Measurements from ENCODE around the gene WDR89.
"Not testable (repeated sequence)": the region's sequence is repeated elsewhere in the genome, so short reads cannot be mapped to it uniquely, and the experiment has no call there.

WDR89 gene

DNA sequence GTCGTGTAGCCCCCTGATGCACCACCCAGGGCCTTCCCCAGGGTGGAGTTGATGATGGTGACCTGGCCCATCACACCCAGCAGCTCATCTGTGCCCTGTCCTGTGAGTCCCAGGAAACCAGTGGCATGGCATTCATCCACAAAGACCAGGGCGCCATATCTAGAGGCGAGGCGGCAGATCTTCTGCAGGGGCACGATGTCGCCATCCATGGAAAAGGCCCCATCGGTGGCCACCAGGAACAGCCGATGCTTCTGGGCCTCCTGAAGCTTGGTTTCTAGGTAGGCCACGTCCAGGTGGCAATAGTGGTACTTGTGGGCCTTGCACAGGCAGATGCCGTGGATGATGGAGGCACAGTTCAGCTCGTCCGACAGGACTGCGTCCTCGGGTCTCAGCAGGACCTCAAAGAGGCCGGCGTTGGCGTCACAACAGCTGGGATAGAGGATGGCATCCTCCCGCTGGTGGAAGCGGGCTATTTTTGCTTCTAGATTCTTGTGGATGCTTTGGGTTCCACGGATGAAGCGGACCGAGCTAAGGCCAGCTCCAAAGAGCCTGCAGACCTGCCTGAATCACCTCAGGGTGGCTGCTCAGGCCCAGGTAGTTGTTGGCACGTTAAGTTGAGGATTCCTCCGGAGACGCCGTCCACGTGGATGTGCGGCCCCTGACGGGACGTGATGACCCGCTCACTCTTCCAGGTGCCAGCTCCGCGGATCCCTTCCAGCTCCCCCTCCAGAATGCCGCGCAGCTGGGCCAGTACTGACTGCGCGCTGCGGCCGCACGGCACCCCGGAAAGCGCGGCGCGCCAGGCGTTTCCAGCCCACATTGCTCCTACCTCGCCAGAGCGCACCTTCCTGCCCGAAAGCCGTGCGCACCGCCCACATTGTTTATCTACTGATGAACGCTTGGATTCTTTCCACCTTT is 47.0 kb downstream of the WDR89 start:
- no peak for DNase-seq

GRCh38 chr14:63583046-63583445 is 58.6 kb downstream of the WDR89 start:
- not testable (repeated sequence) for DNase-seq

DNA sequence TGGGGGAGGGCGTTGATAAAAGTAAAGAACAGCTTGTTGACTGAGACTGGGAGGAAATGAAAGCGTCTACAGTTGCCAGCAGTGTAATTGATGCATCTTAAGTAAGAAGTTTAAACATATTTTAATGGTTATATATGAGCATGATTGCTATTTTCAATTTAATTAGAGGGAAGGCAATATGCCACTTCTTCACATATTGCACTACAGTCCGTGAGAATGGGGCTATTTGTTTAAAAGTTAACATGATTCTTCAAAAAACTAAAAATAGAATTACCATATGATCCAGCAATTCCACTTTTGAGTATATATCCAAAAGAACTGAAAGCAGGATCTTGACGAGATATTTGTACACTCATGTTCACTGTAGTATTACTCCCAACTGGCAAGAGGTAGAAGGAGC is 60.2 kb downstream of the WDR89 start:
- DNase-seq, result no peak

GRCh38 chr14:63578300-63578699 is 63.4 kb downstream of the WDR89 start:
- no peak for DNase-seq

GRCh38 chr14:63573581-63573980 is 68.1 kb downstream of the WDR89 start:
- no peak for DNase-seq

GRCh38 chr14:63565448-63565847 is 76.2 kb downstream of the WDR89 start:
- no peak for DNase-seq

GRCh38 chr14:63564318-63564717 is 77.4 kb downstream of the WDR89 start:
- DNase-seq, result no peak

DNA sequence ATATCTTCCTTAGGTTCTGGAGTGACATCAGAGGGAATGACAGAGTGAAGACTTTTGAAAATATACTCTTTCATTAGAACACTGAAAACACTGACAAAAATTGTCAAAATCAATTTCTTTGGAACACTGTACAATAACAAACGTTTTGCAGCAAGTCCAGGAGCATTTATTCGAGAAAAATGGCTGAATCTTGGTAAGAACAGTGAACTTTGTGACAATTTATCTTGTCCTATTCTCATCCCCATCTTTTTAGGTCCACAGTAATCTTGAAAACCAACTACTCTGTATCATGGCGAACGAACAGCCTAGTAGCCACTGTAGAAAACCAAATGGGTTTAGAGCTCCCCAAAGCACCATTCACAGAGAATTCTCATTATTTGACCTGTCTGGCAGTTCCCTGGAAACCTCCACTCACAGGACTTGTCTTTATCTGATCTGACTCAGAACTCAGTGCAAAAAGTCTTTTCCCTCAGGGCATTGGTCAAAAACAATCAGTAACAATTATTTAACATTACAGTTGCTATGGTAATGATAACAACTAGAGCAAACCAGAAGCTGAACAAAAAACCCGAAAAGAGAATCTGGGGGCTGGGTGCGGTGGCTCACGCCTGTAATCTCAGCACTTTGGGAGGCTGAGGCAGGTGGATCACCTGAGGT is 78.2 kb downstream of the WDR89 start:
- DNase-seq, result no peak

GRCh38 chr14:63562405-63562804 is 79.3 kb downstream of the WDR89 start:
- no peak for DNase-seq

DNA sequence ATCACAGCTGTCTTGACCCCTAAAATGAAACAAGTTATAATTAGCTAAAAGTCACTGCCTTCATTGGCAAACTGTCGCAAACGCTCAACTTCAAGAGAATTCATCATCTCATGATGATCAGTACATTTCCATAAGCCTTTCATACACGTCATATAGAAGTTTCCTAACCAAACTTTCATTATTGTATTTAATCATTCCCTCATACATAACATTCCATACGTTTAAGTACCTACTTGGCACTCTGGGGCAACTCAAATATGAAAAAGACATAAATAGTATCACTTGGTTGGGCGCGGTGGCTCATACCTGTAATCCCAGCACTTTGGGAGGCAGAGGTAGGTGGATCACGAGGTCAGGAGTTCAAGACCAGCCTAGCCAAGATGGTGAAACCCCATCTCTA is 86.1 kb downstream of the WDR89 start:
- no peak for DNase-seq

GRCh38 chr14:63551332-63551731 is 90.3 kb downstream of the WDR89 start:
- DNase-seq, result no peak

DNA sequence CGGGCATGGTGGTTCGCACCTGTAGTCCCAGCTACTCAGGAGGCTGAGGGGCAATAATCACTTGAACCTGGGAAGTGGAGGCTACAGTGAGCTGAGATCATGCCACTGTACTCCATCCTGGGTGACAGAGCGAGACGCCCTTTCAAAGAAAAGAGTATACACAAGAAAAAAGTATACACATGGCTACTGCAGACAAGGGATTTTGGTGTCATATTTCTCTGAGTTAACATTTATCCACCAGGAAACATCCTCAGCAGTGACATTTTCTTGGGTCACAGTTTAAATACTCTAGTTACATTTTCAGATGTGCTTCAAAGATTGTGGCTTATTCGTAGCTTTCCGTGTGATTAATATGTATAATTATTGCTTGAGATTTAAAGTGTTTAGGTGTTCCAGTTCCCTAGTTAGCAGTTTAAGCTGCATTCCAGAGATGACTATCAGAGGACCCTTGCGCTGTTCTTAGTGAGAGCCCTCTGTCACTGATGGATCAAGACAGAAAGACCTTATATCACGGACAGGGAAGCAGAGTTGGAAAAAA is 93.8 kb downstream of the WDR89 start:
- DNase-seq, result no peak

All from activated effector memory CD4-positive, alpha-beta T cell treated with anti-CD3 and anti-CD28 coated beads, Interleukin-2, amount 50 U/mL, for 16 hours (primary cell).